AG04450 (cell line): Measurements from ENCODE around the gene VGLL4. TPM values are rescaled to one million over a fixed set of nuclear protein-coding genes. Genes with fewer than 3 reads are reported as not detected.

Experiments used
- CTCF ChIA-PET: fragments of 300-600, 350-600 bp; formaldehyde crosslinking; extraction: SDS; loops from one replicate; lab custom pipeline; 2022; ENCODE audit warnings: antibody characterized with exemption, inconsistent platforms; lab: Charles Lee
- POLR2A ChIA-PET: fragments of 350-600 bp; formaldehyde crosslinking; extraction: SDS; loops from one replicate; lab custom pipeline; 2021; ENCODE audit warnings: antibody characterized with exemption, inconsistent platforms; lab: Yijun Ruan, JAX
- DNase-seq: peaks from one replicate; pipeline ENCODE4 v3.0.0-alpha.2; 2011; ENCODE audit warnings: low read depth, low spot score
- H3K27ac ChIP-seq: one replicate; pipeline ENCODE4 v1.5.1; 2012; ENCODE audit warnings: low read depth, low read length, control low read depth
- H3K27me3 ChIP-seq: one replicate; pipeline ENCODE4 v1.6.0; 2012; ENCODE audit warnings: low read length; ENCODE audit not compliant: control insufficient read depth, insufficient read depth
- H3K4me3 ChIP-seq: 2 replicates; pipeline ENCODE4 v1.5.1; 2011; ENCODE audit warnings: mild to moderate bottlenecking, low read depth, low read length, control low read depth
- H3K9me3 ChIP-seq: 2 replicates; pipeline ENCODE4 v1.5.1; 2012; ENCODE audit warnings: low read length; ENCODE audit not compliant: control insufficient read depth, insufficient read depth
- CTCF ChIP-seq: IDR thresholded peaks from 2 replicates; pipeline ENCODE4 v1.5.1; 2011; ENCODE audit warnings: low read depth, low read length, control low read depth, inconsistent platforms
- polyA plus RNA-seq: library from polyadenylated mRNA; depleted of rRNA; stranded (reverse); fragments of >200 nt; gene quantifications from 2 replicates; pipeline ENCODE4 v1.2.3, GENCODE V29; 2011

The VGLL4 gene
- polyA plus RNA-seq, 1 experiment: 30.5 TPM

GRCh38 chr3:11651477-11651876, 7.8 kb upstream of the VGLL4 start:
- Histone ChIP-seq H3K27ac (no peak overlapping the region), H3K9me3 (no peaks in the 10 kb centered on the region), H3K4me3 (no peak overlapping the region), H3K27me3 (no peaks in the 10 kb centered on the region)
- POLR2A ChIA-PET: interaction anchor here (0.7 kb wide), 2 partner anchors 94 to 534 kb away, joined by 3 to 4 read pairs; no protein-coding TSS in a partner anchor
- TF ChIP-seq CTCF: no peak
- DNase-seq: no peak
- CTCF ChIA-PET: interaction anchor here (0.6 to 9.1 kb wide), 48 partner anchors 10 to 1356 kb away, joined by 3 to 153 read pairs (median 4); no protein-coding TSS in a partner anchor

GRCh38 chr3:11650391-11650790, 6.7 kb upstream of the VGLL4 start:
- TF ChIP-seq CTCF: no peak
- H3K27ac ChIP-seq: no peak overlapping the region
- no peak for DNase-seq
- CTCF ChIA-PET: interaction anchor here (0.6 to 9.1 kb wide), 13 partner anchors 71 to 590 kb away, joined by 3 to 153 read pairs (median 6); no protein-coding TSS in a partner anchor
- H3K4me3 ChIP-seq: no peak overlapping the region
- H3K27me3 ChIP-seq: no peaks in the 10 kb centered on the region
- POLR2A ChIA-PET: interaction anchor here (0.9 kb wide), 1 partner anchor 270 kb away, joined by 4 read pairs; no protein-coding TSS in a partner anchor
- no peaks in the 10 kb centered on the region for H3K9me3 ChIP-seq

DNA sequence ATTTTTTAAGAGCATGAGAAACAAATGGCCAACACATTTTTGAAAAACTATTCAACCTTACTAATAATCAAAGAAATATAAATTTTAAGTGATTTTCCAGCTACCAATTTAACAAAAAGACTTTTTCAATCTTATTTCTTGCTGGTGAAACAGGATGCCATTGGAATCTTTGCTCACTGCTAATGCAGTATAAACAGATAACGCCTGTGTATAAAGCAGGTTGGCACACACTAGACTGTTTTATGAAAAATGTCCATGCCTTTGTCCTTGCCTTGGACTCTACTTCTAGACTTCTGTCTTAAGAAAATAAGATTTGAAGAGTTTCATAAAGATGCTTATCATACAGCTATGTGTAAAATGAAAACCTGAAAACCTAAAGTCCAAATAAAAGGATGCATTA, 5.0 kb upstream of the VGLL4 start:
- Histone ChIP-seq H3K27ac (no peak overlapping the region), H3K9me3 (no peaks in the 10 kb centered on the region), H3K4me3 (no peak overlapping the region), H3K27me3 (no peaks in the 10 kb centered on the region)
- no peak for TF ChIP-seq CTCF
- POLR2A ChIA-PET: no interaction called here
- CTCF ChIA-PET: interaction anchor here (0.6 to 9.1 kb wide), 4 partner anchors 11 to 313 kb away, joined by 3 to 153 read pairs (median 3); no protein-coding TSS in a partner anchor
- DNase-seq: no peak

DNA sequence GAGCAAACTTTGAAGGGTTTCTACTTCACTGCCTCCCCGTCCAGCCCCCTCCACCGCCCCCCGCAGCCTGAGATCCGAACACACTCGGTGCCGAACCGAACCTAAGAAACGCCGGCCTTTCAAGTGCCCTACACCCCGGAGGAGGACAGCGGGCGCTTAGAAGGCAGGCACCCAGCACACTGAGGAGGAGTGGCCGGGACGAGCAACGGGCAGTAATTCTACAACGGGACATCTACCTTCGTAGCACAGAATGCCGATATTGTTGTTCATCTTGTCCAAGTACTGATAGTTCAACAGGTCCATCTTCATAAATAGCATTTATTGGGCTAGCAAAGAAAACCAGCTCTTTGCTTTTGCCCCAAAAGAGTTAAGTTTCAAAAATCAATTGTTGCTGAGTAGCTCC, 513 bp downstream of the VGLL4 start:
- Histone ChIP-seq H3K4me3 (peak overlapping the region; percentile 94), H3K27me3 (no peaks in the 10 kb centered on the region), H3K27ac (peak overlapping the region; percentile 96), H3K9me3 (no peaks in the 10 kb centered on the region)
- POLR2A ChIA-PET: interaction anchor here (0.6 to 2.2 kb wide), 8 partner anchors 8 to 113 kb away, joined by 3 to 12 read pairs (median 4); no protein-coding TSS in a partner anchor
- no peak for DNase-seq
- CTCF ChIA-PET: interaction anchor here (0.9 to 1.8 kb wide), 2 partner anchors 262 to 264 kb away, joined by 4 to 12 read pairs; no protein-coding TSS in a partner anchor
- TF ChIP-seq CTCF: no peak
